ENCODE measurements around the gene AK1.

The AK1 gene

DNA sequence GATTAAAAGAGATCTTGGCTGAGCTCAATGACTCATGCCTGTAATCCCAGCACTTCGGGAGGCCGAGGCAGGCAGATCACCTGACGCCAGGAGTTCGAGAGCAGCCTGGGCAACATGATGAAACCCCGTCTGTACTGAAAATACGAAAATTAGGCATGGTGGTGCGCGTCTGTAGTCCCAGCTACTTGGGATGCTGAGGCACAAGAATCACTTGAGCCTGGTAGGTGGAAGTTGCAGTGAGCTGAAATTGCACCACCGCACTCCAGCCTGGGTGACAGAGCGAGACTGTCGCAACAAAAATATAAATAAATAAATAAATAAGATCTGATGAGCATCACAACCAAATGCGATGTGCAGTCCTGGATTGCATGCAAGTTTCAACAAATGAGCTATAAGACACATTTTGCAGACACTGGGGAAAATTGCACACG lies 14.3 kb downstream of the AK1 start:
- TF ChIP-seq, protein P1, sequence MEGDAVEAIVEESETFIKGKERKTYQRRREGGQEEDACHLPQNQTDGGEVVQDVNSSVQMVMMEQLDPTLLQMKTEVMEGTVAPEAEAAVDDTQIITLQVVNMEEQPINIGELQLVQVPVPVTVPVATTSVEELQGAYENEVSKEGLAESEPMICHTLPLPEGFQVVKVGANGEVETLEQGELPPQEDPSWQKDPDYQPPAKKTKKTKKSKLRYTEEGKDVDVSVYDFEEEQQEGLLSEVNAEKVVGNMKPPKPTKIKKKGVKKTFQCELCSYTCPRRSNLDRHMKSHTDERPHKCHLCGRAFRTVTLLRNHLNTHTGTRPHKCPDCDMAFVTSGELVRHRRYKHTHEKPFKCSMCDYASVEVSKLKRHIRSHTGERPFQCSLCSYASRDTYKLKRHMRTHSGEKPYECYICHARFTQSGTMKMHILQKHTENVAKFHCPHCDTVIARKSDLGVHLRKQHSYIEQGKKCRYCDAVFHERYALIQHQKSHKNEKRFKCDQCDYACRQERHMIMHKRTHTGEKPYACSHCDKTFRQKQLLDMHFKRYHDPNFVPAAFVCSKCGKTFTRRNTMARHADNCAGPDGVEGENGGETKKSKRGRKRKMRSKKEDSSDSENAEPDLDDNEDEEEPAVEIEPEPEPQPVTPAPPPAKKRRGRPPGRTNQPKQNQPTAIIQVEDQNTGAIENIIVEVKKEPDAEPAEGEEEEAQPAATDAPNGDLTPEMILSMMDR (IDR thresholded peaks at IDR 0.05; ENCODE audit: low read depth, low read length) = no peak
- no peak for DNase-seq (ENCODE audit: extremely low read depth, low read depth)

DNA sequence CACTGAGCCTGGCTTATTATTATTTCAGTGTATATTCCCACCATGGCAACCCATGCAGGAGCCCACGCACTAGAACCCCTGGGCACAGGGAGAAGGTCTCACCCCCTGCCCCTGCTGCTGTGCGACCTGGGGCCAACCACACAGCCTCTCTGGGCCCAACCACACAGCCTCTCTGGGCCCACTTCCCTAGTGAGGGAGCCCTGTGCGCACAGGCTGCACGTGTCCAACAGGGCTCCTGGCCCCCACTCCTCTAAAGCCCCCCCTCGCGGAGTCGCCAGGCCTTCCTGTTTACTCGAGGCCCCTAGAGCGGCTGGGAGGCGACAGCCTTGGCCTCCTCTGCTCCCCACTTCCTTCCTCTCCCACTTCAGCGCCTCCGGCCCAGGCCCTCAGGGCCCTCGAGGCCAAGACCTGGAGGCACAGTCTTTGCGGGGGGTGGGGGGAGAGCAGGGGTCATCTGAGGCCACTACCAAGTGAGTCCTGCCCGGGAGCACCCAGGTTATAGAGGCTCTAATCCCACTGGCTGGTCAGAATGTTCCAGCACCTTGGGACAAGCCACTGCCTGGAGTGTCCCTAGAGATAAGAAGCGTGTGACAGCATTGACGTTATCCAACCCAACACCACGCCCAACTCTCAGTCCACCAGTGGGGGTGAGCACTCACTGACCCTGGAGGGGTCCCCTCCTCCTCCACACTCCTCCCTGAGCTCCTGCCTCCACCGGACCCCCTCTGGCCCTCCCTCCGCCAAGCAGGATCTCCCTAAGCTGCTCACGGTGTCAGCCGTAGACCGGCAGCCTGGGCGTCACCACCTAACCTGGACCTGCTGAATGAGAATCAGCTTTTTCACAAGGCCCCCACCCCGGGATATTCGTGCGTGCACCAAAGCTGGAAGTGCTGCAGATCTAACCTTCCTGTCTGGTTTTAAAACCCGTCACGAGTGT lies 15.1 kb downstream of the AK1 start:
- DNase-seq (ENCODE audit: extremely low read depth, low read depth) = no peak
- TF ChIP-seq, protein P1 (IDR thresholded peaks at IDR 0.05; ENCODE audit: low read depth, low read length) = no peak

DNA sequence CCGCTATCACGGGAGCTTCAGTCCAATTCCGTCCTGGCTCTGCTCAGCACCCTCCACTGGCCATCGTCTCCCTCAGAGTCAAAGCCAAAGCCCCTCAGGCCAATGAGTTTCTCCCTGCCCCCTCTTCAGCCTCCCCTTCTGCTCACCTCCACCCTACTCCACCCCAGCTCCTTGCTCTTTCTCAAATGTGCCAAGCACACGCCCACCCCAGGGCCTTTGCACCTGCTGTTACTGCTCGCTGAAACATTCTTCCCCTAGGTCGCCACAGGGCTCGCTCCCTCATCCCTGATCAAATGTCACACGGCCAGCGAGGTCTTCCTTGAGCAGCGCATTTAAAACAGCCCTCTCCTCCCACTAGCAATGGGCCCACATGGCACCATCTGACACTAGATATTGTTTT lies 16.7 kb downstream of the AK1 start:
- TF ChIP-seq, protein P1 (IDR thresholded peaks at IDR 0.05; ENCODE audit: low read depth, low read length) = no peak
- no peak for DNase-seq (ENCODE audit: extremely low read depth, low read depth)

- DNase-seq (ENCODE audit: extremely low read depth, low read depth) = no peak
Measured at GRCh38 chr9:127860260-127860659, 17.2 kb downstream of the AK1 start.

GRCh38 chr9:127858041-127858512 lies 19.4 kb downstream of the AK1 start:
- DNase-seq (ENCODE audit: extremely low read depth, low read depth) = no peak
- TF ChIP-seq, protein P1 (IDR thresholded peaks at IDR 0.05; ENCODE audit: low read depth, low read length) = no peak

More at GRCh38 chr9:127860260-127860659, 17.2 kb downstream of the AK1 start:
- TF ChIP-seq, protein P1 (IDR thresholded peaks at IDR 0.05; ENCODE audit: low read depth, low read length) = no peak

- TF ChIP-seq, protein P1 (IDR thresholded peaks at IDR 0.05; ENCODE audit: low read depth, low read length) = no peak
- DNase-seq (ENCODE audit: extremely low read depth, low read depth) = no peak
Measured at GRCh38 chr9:127857278-127857677, 20.2 kb downstream of the AK1 start.

DNA sequence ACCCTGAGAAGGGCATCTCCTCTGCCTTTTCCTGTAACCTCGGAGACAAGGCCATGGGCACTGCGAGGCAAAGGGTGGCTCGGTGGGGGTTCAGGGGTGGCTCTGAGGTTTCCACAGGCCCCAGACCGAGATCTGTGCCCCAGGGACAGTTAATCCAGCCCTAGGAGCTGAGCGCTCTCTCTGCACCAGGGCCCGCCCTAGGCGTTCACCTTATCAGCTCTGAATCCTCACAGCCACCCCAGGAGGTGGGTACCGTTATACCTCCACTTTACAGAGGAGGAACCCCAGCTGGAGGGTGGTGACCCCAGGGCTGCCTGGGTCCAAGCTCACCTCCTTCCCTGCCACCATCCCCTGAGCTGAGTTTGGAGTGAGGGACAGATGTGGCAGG lies 20.8 kb downstream of the AK1 start:
- no peak for DNase-seq (ENCODE audit: extremely low read depth, low read depth)
- TF ChIP-seq, protein P1 (IDR thresholded peaks at IDR 0.05; ENCODE audit: low read depth, low read length) = no peak
